HG03432 (cell line): Measurements from ENCODE around the gene LCN6.

Experiments used
- ATAC-seq: cut with Tn5 transposase; IDR thresholded peaks from one replicate; pipeline ENCODE4 v1.9.1; 2021; ENCODE audit warnings: mild to moderate bottlenecking, moderate library complexity; ENCODE audit not compliant: unreplicated experiment

LCN6 gene

DNA sequence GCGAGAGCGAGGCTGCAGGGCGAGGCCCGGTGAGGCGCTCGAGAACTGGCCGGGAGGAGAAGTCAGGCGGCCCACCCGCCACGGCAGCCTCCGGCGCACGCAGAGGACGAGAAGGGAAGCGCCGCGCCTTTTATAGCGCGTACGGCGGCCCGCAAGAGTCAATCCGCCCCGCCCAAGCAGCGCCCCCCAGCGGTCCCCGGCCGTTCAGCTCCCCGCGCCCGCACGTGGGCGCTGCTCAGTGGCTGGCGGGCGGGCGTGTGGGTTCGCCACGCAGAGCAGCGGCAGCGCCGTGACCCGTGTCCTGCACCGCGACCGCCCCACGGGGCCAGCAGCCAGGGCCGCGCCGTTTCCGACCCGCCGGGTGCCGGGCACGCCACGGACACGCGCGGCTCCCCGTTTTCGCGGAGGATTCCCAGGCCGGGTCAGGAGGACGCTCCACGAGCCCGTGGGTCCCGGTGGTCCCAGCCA, 20.2 kb downstream of the LCN6 start:
- ATAC-seq: peak; percentile 74

DNA sequence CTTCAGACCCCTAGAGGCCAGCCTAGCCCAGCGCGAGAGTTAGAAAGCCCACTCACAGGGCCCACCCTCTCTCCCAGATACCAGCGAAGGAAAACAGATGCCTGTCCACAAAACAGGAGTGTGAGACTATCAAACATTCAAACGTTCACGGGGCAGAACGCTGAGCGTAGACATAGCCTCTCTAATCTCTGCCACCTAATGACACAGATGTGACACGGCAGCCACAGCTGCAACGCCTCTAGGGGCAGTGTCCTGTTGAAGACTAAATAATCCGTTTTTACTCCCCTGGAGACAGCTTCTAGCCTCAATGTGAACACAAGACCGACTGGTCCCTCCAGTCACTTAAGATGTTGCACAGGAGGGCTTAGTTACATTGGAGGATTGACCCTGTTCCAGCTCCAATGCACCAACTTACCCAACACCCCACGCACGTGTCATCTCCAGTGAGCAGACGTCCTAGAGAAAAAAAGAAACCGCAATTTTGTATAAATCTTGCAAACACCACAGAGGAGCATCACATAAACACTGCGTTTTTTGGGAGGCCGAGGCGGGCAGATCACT, 21.6 kb downstream of the LCN6 start:
- ATAC-seq: no peak

DNA sequence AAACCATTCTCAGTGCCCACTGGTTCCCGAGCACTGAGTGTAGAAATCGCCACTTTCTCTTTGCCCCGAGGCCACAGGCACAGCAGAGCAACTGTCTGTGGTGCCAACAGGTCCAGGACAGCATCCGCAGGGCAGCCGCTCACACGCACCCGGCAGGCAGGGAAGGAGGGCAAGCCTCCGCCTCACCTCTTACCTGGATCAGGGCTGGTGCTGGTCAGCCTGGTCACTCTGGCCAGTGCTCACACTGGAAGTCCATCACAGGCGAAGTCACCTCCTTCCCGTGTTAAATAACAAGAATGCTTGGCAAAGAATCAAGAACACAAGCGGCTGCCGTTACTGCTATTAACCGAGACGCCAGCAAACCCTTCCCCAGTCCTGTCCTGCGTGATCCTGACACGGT, 22.2 kb downstream of the LCN6 start:
- ATAC-seq: no peak

DNA sequence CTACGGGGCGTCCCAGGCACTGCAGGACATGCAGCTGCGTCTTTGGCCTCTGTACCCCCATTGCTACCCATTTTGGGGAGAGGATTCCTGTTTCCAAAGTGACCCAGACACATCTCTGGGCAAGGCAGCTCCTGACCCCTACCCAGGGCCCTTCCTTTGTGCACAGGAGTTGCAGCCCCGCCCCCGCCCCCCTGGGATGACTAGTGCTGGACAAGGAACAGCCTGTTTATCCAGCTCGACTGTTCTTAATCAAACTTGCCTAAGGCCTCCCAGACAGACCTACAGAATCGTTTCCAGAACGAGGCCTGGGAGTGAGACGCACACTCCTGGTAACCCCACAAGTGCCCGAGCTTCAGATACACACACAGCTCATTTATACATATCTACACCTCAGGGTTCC, 22.7 kb downstream of the LCN6 start:
- no peak for ATAC-seq

DNA sequence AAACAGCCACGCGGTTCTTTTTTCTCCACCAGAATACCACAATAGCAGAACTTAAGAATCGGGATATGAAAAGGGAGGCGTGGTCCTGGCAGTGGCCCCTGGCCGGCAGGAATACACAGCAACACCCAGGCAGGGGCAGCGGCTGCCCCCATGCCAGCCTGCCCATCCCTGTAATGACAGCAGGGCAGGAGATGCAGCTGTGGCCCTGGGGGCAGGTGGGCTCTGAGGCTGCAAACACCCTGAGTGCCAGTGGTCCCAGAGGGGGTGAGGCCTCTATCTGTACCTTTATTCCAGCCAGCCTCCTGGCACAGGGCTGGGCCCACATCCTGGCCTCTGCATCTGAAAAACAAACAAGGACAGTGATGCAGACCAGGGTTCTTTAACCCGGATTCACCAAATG, 23.6 kb downstream of the LCN6 start:
- ATAC-seq: no peak

DNA sequence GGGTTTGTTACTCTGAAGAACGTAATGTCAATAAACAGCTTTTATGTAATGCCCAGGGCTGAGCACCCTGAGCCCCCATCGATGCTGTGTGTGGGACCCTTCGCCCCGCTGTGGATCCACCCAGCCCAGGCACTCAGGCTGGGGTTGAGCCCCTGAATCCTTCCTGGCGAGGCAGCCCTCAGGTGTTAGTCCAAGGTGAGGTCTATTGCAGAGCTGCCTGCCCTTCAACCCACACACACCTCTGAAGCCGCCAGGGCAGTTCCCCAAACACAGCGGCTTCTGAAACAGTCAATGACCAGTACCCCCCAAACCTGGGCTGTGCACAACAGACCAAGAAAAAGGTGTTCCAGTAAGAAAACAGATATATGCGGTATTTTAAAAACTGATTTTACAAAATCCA, 24.3 kb downstream of the LCN6 start:
- no peak for ATAC-seq

DNA sequence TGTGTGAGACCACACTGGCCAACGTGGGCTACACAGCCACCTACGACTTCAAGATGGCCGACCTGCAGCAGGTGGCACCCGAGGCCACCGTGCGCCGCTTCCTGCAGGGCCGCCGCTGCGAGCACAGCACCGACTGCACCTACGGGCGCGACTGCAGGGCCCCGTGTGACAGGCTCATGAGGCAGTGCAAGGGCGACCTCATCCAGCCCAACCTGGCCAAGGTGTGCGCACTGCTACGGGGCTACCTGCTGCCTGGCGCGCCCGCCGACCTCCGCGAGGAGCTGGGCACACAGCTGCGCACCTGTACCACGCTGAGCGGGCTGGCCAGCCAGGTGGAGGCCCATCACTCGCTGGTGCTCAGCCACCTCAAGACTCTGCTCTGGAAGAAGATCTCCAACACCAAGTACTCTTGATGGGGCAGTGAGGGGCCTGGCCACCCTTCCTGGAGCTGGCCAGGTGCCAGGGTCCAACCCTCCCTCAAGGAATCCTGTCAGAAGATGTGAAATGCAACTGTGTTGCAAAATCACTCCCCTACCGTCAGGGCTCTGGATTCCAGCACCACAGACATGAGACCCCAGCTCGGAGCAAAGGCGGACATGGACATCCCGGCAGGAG, 24.9 kb downstream of the LCN6 start:
- no peak for ATAC-seq

DNA sequence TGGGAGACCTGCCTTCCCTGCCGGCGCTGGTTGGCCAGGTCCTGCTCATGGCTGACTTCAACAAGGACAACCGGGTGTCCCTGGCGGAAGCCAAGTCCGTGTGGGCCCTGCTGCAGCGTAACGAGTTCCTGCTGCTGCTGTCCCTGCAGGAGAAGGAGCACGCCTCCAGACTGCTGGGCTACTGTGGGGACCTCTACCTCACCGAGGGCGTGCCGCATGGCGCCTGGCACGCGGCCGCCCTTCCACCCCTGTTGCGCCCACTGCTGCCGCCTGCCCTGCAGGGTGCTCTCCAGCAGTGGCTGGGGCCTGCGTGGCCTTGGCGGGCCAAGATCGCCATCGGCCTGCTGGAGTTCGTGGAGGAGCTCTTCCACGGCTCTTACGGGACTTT, 25.4 kb downstream of the LCN6 start:
- no peak for ATAC-seq

DNA sequence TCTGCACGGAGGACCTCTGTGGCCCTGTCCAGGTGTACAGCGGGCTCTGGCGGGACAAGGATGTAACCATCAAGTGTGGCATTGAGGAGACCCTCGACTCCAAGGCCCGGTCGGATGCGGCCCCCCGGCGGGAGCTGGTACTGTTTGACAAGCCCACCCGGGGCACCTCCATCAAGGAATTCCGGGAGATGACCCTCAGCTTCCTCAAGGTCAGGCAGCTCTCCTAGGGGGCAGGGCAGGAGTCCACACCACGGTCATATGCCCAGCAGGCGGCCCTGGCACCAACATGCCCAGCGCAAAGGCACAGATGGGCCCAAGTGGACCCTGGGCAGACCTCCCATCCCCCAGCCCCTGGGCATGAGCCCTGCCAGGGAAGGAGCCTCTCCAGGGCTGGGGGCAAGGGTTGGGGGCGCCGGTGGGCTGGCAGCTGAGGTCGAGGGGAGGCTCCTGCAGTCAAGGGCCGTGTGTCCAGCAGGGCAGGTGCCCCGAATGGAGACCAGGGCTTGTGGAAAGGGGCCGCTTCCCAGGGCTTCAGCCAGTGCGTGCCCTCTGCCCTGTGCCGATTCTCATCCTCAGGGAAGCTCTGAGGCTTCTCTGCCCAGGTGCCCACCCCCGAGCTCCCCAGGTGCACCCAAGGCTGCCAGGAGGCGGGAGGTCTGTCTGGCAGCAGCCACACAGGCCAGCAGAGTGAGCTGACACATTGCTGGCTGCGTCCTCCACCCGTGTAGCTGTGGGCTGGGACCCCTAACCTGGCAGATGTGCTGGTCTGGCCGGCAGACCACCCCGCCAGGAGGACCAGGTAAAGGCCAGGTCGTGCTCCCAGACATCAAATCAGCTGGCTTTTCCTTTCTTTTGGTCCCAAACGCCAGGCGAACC, 26.0 kb downstream of the LCN6 start:
- ATAC-seq: no peak

DNA sequence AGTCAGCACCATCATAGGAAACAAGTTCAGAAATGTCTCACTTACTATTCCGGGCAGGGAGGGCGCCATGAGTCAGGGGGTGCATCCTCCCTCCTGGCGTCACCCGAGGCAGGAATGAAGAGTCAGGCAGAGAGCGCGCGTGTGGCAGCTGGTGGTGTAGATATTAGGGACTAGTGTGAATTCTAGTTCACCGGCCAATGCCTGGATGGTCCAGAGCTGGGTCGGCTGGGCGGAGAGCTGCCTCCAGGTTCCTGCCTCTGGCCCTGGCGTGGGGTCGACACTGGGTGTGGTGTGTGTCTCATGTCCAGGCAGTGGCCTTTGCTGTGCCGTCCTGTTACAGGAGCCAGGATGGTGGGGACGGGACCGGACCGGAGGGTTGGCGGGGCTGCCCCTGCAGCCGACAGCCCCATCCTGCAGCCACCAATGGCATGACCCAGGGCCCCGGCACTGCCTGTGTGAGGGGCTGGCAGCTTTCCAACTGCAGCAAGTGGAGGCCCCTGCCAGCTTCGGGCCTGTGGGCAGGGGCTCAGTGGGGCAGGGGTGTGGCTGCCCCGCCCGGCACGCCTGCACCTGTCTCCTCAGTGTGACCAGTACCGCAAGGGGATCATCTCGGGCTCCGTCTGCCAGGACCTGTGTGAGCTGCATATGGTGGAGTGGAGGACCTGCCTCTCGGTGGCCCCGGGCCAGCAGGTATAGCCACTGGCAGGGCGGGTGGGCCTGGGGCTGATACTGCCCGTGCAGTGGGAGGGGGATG, 26.8 kb downstream of the LCN6 start:
- no peak for ATAC-seq

DNA sequence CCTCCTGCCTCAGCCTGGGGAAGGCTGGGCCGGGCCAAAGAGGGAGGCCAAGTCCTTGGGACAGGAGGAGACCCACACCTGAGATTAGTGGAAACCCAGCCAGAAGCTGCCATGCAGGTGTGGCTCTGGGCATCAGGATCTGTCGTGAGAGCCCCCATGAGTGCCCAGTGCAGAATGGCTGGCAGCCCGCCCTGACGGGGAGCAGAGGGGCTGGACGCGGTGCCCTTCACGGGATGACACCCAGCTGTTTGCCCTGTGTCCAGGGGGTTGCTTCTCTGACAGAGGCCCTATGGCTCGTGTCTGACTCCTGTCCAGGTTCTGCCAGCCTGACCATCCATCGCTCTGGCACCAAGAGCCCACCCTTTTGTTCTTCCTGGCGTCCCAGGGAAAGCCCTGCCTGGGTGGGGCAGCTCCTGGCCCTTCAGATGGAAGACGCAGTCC, 27.4 kb downstream of the LCN6 start:
- no peak for ATAC-seq

DNA sequence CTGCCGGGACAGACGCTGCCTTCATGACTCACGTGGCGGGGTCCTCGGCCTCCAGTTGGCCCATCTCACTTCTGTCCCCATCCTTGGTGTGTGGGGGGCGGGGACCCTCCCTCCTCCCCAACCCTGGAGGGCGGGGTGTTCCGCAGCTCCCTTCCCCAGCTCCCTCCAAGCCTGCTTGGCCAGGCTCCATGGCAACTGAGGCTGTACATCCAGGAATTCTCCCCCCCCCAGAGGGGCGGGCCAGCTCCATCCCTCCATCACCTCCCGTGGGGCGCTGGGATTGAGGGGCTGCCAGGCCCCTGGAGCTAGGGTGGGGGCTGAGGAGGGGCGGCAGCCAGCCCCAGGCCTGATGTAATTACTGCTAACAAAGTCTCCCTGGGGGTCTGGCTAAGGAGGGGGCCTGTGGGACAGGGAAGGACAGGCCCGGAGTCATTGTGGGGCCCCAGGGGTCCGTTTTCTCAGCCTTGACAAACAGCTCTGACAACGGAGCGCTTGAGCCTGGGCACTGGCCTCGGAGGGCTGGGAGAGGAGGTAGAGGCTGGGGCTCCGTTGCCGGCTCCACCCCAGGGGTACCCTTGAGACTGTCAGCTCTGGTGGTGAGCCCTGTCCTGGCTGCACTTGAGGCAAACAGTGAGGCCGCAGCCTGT, 28.0 kb downstream of the LCN6 start:
- no peak for ATAC-seq

DNA sequence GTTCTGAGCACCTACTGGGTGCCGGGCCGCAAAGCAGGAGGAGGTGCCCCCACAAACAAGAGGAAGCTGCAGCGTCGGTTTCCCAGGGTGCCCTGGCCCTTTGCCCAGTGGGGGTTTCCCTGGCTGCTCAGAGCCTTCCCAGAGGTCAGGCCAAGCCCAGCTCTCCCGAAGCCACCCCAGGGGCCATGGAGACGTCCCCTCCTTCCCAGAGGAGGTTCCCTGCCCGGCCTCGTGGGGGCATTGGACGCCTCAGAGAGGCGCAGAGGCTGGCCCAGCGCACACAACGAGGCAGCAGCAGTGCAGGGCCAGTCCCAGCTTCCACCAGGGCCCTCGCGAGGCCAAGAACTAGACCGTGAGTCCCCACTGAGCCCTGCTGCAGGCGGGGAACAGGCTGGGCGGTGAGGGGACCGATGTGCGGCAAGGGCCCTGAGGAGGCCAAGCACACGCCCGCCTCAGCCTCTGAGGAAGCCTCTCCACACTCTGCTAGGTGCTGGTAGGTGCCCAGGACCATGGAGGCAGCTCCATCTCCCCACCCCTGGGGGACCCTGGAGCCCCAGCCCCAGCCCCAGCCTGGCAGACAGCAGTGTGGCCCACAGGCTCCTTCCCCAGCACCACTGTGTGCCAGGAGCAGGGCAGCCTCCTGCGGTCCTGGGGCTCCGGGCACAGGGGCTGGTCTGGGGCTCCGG, 29.0 kb downstream of the LCN6 start:
- ATAC-seq: no peak

DNA sequence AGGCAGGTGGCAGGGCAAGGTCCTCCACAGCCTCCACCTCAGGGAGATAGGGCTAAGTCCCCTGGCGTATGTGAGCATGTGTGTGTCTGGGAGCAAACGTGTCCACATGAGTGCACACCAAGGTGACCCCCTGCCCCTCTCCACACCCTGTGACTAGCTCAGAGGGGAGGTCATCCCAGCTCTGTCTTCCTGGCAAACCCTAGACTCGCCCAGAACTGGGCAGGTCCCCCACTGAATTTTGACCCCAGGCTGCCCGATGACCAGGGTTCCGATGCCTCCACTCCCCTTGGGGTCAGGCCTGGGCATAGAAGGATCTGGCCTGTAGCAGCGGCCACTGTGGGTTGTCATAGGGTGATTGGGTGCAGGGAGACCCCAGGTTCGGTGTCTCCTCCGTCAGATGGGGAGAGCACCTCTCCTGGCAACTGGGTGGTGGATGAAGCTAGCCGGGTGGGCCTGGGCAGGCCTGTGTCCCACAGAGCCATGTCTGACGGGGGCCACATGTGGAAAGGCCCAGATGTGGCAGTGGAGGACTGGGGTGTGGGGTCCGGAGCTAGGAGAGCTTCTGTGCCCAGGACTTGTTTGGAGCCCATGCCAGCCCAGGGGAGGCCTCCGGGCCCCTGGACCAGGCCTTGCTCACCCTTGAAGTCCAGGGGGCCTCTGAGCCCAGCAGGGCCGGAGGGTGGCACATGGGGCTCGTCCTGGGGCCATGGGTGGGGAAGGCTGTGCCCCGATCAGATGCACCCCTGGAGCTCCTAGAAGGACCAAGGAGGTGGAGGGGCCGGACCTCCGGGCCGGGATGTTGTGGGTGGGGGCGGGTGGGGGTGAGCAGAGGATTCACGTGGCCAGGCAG, 29.8 kb downstream of the LCN6 start:
- no peak for ATAC-seq

DNA sequence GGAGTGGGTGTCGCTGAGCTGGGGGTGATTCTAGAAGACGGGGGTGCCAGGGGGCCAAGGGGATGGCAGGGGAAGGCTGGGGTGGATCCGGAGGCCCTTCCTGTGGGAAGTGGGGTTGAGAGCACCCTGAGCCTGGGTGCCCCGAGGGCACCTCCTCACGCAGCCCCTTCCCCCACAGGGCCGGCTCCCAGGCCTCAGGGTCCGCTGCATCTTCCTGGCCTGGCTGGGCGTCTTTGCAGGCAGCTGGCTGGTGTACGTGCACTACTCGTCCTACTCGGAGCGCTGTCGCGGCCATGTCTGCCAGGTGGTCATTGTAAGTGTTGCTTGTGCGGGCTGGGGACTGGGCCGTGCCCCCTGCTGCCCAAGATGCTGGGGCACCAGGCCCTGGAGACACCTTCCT, 30.9 kb downstream of the LCN6 start:
- ATAC-seq: no peak

DNA sequence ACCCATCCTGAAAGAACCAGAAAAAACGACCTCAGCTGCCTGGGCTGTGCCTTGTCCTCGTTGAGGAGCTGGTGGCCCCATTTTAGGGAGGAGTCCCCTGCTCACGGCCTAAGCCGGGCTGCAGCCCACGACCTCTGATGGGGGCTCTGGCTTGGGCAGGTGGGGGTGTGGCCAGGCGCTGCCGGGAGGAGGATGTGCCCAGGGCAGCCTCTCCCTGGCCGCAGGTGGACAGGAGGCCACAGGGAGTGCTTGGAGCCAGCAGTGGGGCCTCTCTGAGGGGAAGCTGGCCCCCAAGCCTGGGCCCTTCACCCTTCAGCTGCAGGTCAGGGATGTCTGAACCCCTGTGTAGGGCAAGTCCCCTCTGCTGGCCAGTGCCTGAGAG, 33.4 kb downstream of the LCN6 start:
- no peak for ATAC-seq

DNA sequence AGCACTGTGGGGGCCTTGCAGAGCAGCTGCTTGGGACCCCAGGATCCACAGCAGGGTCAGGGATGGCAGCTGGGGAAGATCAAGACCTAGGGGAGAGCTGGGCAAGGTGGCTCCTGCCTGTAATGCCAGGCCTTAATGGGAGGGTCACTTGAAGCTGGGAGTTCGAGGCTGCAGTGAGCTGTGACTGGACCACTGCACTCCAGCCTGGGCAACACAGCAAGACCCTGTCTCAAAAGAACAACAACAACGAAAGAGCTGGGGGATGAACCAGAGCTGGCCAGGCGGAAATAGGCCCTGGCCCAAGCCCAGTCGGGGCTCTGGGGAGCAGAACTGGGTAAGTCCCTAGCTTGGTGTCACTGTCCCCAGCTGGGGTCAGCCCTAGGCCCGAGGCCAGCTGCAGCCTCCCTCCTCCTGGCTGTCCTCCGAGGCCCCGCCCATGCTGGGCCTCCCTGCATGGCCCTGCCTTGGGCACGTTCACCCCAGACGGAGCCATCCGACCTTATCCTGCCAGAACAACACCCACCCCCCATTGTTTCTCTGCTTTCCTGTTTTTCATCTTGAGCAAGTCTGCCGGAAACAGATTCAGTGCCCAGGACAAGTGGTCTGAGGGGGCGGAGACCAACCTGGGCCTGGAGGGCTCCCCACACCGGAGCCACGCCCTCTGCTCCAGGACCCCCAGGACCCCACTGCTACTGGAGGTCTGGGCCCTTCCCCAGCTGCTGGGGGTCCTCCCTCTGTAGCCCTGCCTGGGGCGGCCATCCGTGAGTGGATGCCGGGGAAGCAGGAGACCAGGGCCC, 34.0 kb downstream of the LCN6 start:
- ATAC-seq: no peak

DNA sequence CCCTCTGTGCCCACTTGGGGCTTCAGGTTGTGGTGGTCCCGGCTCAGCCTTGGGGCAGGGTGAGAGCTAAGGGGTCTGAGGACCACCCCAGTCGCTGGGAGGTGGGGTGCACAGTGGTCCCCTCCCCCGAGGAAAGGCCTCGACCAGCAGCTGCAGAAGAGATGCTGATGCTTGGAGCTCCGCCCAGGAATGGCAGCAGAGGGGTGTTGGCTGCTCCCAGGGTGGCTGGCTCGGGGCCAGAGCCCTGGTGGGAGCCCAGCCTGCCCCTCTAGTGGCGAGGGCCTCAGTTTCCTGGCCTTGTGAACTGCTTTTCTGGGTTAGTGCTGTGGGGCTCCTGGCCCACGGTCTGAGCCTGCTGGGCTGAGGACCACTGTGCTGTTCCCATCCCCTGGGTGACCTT, 34.8 kb downstream of the LCN6 start:
- ATAC-seq: no peak
